ENCODE results near the gene PARP9. TPM values are rescaled to one million over a fixed set of nuclear protein-coding genes. Genes with fewer than 3 reads are reported as not detected.

Gene PARP9
- total RNA-seq, 2 experiments from 2014 or later = 11.4 to 11.5 TPM

- CTCF ChIA-PET = interaction anchor here (1.1 kb wide), 1 partner anchor 142 kb away, joined by 4 read pairs; no protein-coding TSS in a partner anchor
- POLR2A ChIA-PET = no interaction called here
These were observed 28.0 kb downstream of the PARP9 start for GRCh38 chr3:122535964-122536631.

- POLR2A ChIA-PET = interaction anchor here (2.0 kb wide), 1 partner anchor 19 kb away, joined by 15 read pairs; the partner anchor contains the start of gene KPNA1
These were observed 30.2 kb downstream of the PARP9 start for GRCh38 chr3:122533931-122534334.

DNA sequence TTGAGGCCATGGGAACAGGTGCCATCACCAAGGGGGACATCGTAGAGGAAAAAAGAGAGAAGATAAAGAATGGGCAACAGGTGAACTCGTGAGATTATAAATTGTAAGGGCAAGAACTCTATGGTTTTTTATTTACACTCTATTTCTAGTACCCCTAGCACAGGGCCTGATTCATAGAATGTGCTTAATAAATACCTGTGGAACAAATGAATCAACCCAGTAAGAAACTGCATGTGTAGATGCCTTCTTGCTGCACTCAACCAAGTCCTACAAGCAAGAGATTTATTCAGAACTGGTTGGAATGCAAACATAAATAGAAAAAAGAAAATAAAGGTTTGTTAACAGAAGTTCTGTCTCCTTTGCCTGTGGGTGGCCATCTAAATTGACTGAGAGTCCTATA, 30.6 kb downstream of the PARP9 start:
- POLR2A ChIA-PET = interaction anchor here (2.0 kb wide), 1 partner anchor 19 kb away, joined by 15 read pairs; the partner anchor contains the start of gene KPNA1

More at GRCh38 chr3:122533931-122534334, 30.2 kb downstream of the PARP9 start:
- CTCF ChIA-PET = interaction anchor here (1.1 kb wide), 1 partner anchor 146 kb away, joined by 5 read pairs; no protein-coding TSS in a partner anchor

GRCh38 chr3:122530164-122530563, 33.9 kb downstream of the PARP9 start:
- POLR2A ChIA-PET = no interaction called here
- CTCF ChIA-PET = no interaction called here

More for the DNA sequence above, 30.6 kb downstream of the PARP9 start:
- CTCF ChIA-PET = interaction anchor here (1.1 kb wide), 1 partner anchor 146 kb away, joined by 5 read pairs; no protein-coding TSS in a partner anchor

GRCh38 chr3:122523317-122523716, 40.8 kb downstream of the PARP9 start:
- ChIA-PET CTCF (no interaction called here), POLR2A (no interaction called here)

GRCh38 chr3:122520861-122521260, 43.2 kb downstream of the PARP9 start:
- CTCF ChIA-PET = no interaction called here
- POLR2A ChIA-PET = no interaction called here

DNA sequence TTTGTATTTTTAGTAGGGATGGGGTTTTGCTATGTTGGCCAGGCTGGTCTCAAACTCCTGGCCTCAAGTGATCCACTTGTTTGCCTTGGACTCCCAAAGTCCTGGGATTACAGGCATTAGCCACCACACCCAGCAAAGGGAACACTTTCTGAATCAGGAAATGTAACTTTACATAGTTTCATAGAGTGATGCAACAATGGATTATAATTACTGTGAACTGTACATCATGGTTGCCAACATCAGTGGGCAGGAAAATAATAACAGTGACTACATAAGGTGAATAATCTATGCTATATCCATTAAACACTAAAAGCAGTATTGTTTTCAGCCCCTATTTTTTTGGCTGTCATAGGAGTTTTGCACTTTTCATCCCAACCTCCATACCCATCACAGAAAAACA, 44.4 kb downstream of the PARP9 start:
- ChIA-PET POLR2A (no interaction called here), CTCF (no interaction called here)

DNA sequence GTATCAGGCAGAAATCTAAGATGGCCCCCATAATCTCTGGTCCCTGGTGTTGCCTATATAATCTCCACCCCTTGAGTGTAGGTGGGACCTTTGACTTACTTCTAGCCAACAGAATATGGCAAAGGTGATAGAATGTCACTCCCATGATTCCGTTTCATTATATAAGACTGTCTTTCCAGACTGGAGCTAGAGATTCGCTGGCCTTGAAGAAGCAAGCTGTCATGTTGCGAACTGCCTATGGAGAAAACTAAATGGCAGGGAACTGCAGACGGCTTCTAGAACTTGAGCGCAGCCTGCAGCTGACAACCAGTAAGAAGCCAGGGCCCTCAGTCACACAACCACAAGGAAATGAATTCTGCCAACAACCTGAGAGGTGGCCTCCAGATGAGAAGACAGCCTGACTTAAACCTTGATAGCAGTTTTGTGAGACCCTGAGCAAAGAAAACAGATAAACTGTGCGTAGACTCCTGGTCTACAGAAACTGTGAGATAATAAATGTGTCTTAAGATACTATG, 47.2 kb downstream of the PARP9 start:
- POLR2A ChIA-PET = no interaction called here
- CTCF ChIA-PET = interaction anchor here (0.7 kb wide), 1 partner anchor 474 kb away, joined by 4 read pairs; no protein-coding TSS in a partner anchor

- ChIA-PET CTCF (no interaction called here), POLR2A (no interaction called here)
These were observed 48.2 kb downstream of the PARP9 start for GRCh38 chr3:122515870-122516269.

DNA sequence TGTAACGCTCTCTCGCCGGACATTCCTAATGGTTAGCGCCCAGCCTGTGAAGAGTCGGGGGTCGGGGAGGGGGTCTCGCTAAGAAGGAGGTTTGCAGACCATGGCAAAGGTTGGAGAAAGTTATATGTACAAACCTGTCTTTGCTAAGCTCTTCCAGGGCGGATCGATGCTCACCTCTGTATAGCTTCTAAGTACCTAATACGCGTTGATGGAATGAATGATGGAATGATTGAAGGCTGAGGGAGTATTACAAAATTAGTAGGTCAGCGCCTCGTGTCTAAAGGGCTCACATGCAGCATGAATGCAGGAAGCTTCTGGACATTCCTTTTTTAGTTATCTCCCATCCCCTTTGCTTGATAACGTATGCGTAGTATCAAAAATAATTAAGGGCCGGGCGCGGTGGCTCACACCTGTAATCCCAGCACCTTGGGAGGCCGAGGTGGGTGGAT, 49.1 kb downstream of the PARP9 start:
- ChIA-PET CTCF (interaction anchor here (0.7 to 1.0 kb wide), 2 partner anchors 13 to 20 kb away, joined by 3 read pairs; no protein-coding TSS in a partner anchor), POLR2A (interaction anchor here (0.6 to 1.2 kb wide), 9 partner anchors 11 to 131 kb away, joined by 3 to 15 read pairs (median 4); partner anchors contain the start of genes FAM162A and WDR5B)

DNA sequence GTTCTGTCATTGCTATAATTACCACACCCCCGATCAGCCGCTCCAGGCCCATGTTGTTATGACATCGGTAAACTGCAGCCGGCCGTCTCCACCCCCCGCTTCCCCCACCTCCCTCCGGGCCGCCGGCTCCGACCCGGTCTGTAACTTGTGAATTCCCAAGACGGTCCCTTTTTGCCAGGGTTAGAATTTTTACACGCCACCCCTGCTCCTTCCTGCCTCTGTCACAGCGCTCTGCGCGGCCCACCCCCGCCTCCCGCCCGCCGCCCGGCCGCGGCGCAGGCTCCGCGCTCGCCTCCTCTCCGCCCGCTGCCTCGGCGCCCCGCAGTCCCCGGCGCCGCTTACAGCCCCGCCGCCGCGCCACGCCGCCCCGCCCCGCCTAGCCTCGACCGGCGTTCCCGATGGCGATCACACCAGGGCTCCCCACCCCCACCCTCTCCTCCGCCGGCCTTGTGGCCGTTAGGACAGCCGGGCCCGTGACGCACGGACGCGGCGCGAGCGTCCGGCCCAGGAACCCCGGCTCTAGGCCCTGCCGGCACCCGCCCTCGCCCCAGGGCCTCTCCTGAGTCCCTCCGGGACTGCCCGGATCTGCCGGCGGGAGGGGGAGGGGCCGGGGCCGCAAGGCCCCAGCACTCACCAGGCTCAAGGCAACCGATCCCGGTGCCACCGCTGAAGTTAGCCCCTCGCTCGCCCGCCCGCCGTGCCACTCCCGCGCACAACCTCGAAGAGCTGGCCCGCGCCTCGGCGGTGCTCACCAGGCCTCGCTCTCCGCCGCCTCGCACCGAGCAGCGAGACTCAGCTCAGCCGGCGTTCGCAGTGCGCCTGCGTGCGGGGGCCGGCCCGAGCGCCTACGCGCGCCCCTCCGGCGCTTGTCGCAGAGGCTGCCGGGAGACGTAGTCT, 49.7 kb downstream of the PARP9 start, which contains the start of gene KPNA1:
KPNA1 (minus strand) TSS at position 817 of the 897 bp plus-strand sequence. CDS start 18,374 bp downstream, outside the sequence.
- POLR2A ChIA-PET = interaction anchor here (0.6 to 1.2 kb wide), 9 partner anchors 11 to 130 kb away, joined by 3 to 15 read pairs (median 4); partner anchors contain the start of genes FAM162A and WDR5B
- CTCF ChIA-PET = interaction anchor here (0.7 to 1.0 kb wide), 3 partner anchors 12 to 165 kb away, joined by 3 read pairs; no protein-coding TSS in a partner anchor

GRCh38 chr3:122513386-122514122, 50.5 kb downstream of the PARP9 start:
- CTCF ChIA-PET = interaction anchor here (0.8 kb wide), 1 partner anchor 166 kb away, joined by 3 read pairs; no protein-coding TSS in a partner anchor

DNA sequence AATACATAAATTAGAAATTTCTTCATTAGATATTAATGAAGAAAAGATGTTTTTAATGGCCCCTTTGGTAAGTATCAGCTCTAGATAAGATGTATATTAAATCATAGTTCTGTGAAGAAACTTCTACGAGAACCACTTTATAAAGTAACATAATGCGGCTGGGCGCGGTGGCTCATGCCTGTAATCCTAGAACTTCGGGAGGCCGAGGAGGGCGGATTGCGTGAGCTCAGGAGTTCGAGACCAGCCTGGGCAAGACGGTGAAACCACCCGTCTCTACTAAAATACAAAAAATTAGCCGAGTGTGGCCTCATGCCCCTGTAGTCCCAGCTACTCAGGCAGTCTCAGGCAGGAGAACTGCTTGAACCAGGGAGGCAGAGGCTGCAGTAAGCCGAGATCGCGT, 51.8 kb downstream of the PARP9 start:
- POLR2A ChIA-PET = no interaction called here
- CTCF ChIA-PET = no interaction called here

More at GRCh38 chr3:122513386-122514122, 50.5 kb downstream of the PARP9 start:
- POLR2A ChIA-PET = no interaction called here

- ChIA-PET POLR2A (no interaction called here), CTCF (no interaction called here)
These were observed 53.1 kb downstream of the PARP9 start for GRCh38 chr3:122510878-122511535.

DNA sequence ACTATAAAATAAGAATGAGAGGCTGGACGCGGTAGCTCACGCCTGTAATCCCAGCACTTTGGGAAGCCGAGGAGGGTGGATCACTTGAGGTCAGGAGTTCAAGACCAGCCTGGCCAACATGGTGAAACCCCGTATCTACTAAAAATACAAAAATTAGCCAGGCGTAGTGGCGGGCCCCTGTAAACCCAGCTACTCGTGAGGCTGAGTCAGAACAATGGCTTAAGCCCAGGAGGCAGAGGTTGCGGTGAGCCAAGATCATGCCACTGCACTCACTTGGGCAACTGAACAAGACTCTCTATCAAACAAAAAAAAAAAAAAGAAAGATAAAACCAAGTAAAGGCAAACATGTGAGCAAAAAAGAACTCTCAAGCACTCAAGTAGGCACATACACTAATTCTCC, 55.2 kb downstream of the PARP9 start:
- POLR2A ChIA-PET = interaction anchor here (0.6 kb wide), 1 partner anchor 9 kb away, joined by 3 read pairs; no protein-coding TSS in a partner anchor
- CTCF ChIA-PET = interaction anchor here (0.9 kb wide), 3 partner anchors 15 to 170 kb away, joined by 3 to 4 read pairs (median 3); no protein-coding TSS in a partner anchor

DNA sequence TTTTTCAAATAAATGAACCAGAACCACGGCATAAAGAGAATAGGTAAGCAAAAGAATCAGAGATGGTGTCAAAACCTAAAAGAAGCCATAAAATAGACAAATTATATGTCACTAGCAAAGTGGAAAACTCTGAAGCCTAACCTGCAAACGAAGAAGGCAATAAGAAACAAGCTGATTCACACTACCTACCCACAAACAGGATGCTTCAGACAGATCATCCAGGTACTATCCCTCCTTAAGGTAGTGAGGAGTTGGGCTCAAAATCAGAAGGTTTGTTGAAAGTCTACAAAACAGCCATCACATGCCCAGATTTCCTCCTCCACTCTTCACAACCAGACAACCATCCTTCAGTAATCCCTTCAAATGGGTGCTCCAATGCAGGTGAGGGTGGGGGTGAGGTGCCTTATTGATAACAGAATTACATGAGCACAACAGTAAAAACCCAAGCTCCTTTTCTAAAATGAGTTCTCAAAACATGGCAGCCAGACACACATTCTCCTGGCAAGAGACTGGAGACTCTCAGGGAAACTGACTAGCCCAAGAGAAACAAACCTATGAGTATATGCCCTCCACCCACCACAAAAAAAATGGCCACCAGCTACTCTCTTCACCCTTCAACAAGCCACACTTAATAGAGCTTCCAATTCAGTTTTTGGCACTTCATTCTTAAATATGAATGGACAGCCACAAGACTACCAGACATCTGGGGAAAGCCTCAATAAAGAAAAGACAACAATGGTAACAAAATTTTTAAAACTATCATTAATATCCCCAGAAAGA, 55.8 kb downstream of the PARP9 start:
- CTCF ChIA-PET = interaction anchor here (0.6 to 0.9 kb wide), 5 partner anchors 15 to 311 kb away, joined by 3 to 4 read pairs (median 3); no protein-coding TSS in a partner anchor

DNA sequence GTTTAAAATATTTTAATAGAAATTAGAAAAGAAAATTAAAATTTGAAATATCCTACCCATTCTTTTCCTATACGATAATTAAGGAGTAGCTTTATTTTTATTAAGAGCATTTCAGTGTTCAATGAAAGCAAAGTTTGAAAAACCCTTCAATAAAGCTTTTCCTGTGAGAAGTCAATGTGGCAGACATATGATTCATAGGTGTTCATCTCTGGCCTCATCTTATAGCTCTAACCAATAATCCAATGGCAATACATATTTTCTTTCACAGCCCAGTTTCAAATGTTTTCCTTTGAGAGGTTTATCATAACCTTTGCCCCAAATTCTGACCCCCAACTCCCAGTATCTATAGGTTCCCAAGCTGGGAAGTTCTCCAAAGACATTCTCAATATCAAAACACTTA, 57.6 kb downstream of the PARP9 start:
- ChIA-PET POLR2A (no interaction called here), CTCF (no interaction called here)

More for the DNA sequence above, 55.8 kb downstream of the PARP9 start:
- POLR2A ChIA-PET = interaction anchor here (0.6 kb wide), 1 partner anchor 10 kb away, joined by 3 read pairs; no protein-coding TSS in a partner anchor

All from activated CD8-positive, alpha-beta memory T cell treated with anti-CD3 and anti-CD28 coated beads for 36 hours (primary cell).